KMS-11 (cell line): ENCODE data around the gene SCNN1A.

Experiments used
- H2AFZ ChIP-seq: fragments of 200-600 bp; sonication (generic); 2 replicates; pipeline ENCODE4 v1.6.1; 2016; ENCODE audit warnings: antibody characterized with exemption, mixed run types, low read depth
- H3K27ac ChIP-seq: fragments of 200-600 bp; sonication (generic); 2 replicates; pipeline ENCODE4 v1.6.1; 2016; ENCODE audit warnings: mild to moderate bottlenecking, mixed run types
- H3K27me3 ChIP-seq: fragments of 200-600 bp; sonication (generic); 2 replicates; pipeline ENCODE4 v1.6.1; 2017; ENCODE audit warnings: mild to moderate bottlenecking, low read depth, mixed run types, moderate library complexity; ENCODE audit not compliant: insufficient read depth
- H3K36me3 ChIP-seq: fragments of 200-600 bp; sonication (generic); 2 replicates; pipeline ENCODE4 v1.6.1; 2017; ENCODE audit warnings: mild to moderate bottlenecking, mixed run types; ENCODE audit not compliant: insufficient read depth
- H3K4me1 ChIP-seq: fragments of 200-600 bp; sonication (generic); 2 replicates; pipeline ENCODE4 v1.6.1; 2016; ENCODE audit warnings: mild to moderate bottlenecking, low read depth, mixed run types; ENCODE audit not compliant: poor library complexity, severe bottlenecking
- H3K4me2 ChIP-seq: fragments of 200-600 bp; sonication (generic); 2 replicates; pipeline ENCODE4 v1.7.0; 2016; ENCODE audit warnings: mild to moderate bottlenecking, mixed run types
- H3K4me3 ChIP-seq: fragments of 200-600 bp; sonication (generic); IDR thresholded peaks from 2 replicates; pipeline ENCODE4 v1.6.1; 2017; ENCODE audit warnings: low read depth, low read length, mixed read lengths; ENCODE audit not compliant: insufficient read depth
- H3K79me2 ChIP-seq: fragments of 200-600 bp; sonication (generic); 2 replicates; pipeline ENCODE4 v1.6.1; 2016; ENCODE audit warnings: low read depth, mixed run types; ENCODE audit not compliant: insufficient read depth
- H3K9ac ChIP-seq: fragments of 200-600 bp; sonication (generic); 2 replicates; pipeline ENCODE4 v1.6.1; 2016; ENCODE audit warnings: mild to moderate bottlenecking, mixed run types
- H4K20me1 ChIP-seq: fragments of 200-600 bp; sonication (generic); 2 replicates; pipeline ENCODE4 v1.6.1; 2016; ENCODE audit warnings: mild to moderate bottlenecking, mixed run types; ENCODE audit not compliant: insufficient read depth
- CTCF ChIP-seq: fragments of 200-600 bp; sonication (generic); conservative IDR thresholded peaks from 2 replicates; pipeline ENCODE4 v1.6.1; 2017; ENCODE audit warnings: low read depth, mild to moderate bottlenecking, antibody characterized with exemption, low read length, moderate library complexity, mixed read lengths

The SCNN1A gene

GRCh38 chr12:6321905-6322304 lies 53.5 kb downstream of the SCNN1A start:
- Histone ChIP-seq H3K4me3 (no peak overlapping the region), H3K4me2 (no peak overlapping the region), H4K20me1 (no peaks in the 10 kb centered on the region), H3K27me3 (no peaks in the 10 kb centered on the region; the same call in 1 of the 2 replicates), H3K4me1 (peaks cover 12% of the 10 kb centered on the region), H3K9ac (no peak overlapping the region), H2AFZ (no peak overlapping the region), H3K79me2 (no peaks in the 10 kb centered on the region), H3K27ac (no peak overlapping the region), H3K36me3 (no peaks in the 10 kb centered on the region)
- no peak for TF ChIP-seq CTCF

GRCh38 chr12:6319446-6319845 lies 55.9 kb downstream of the SCNN1A start:
- peaks cover 12% of the 10 kb centered on the region for H3K4me1 ChIP-seq
- H3K27ac ChIP-seq, result no peak overlapping the region
- H2AFZ ChIP-seq, result no peak overlapping the region
- no peaks in the 10 kb centered on the region for H4K20me1 ChIP-seq
- no peaks in the 10 kb centered on the region for H3K36me3 ChIP-seq
- no peak overlapping the region for H3K4me2 ChIP-seq
- H3K9ac ChIP-seq, result no peak overlapping the region
- H3K27me3 ChIP-seq, result no peaks in the 10 kb centered on the region; the same call in 1 of the 2 replicates
- H3K4me3 ChIP-seq, result no peak overlapping the region
- TF ChIP-seq CTCF, result no peak
- no peaks in the 10 kb centered on the region for H3K79me2 ChIP-seq

- H3K4me3 ChIP-seq, result no peak overlapping the region
- no peak overlapping the region for H3K4me2 ChIP-seq
- no peak overlapping the region for H2AFZ ChIP-seq
- TF ChIP-seq CTCF, result no peak
- no peaks in the 10 kb centered on the region for H3K36me3 ChIP-seq
- H3K79me2 ChIP-seq, result no peaks in the 10 kb centered on the region
- H4K20me1 ChIP-seq, result no peaks in the 10 kb centered on the region
- no peak overlapping the region for H3K9ac ChIP-seq
- no peak overlapping the region for H3K27ac ChIP-seq
- H3K4me1 ChIP-seq, result peaks cover 8% of the 10 kb centered on the region
- no peaks in the 10 kb centered on the region; the same call in 1 of the 2 replicates for H3K27me3 ChIP-seq
Observed at GRCh38 chr12:6318440-6318879, 56.9 kb downstream of the SCNN1A start.

GRCh38 chr12:6317693-6318439 lies 57.5 kb downstream of the SCNN1A start:
- no peak overlapping the region for H3K9ac ChIP-seq
- no peak overlapping the region for H3K4me2 ChIP-seq

More at GRCh38 chr12:6317693-6318439, 57.5 kb downstream of the SCNN1A start:
- H3K27ac ChIP-seq, result no peak overlapping the region
- no peak overlapping the region for H3K4me3 ChIP-seq
- H4K20me1 ChIP-seq, result no peaks in the 10 kb centered on the region
- H2AFZ ChIP-seq, result no peak overlapping the region
- no peak for TF ChIP-seq CTCF
- H3K36me3 ChIP-seq, result no peaks in the 10 kb centered on the region
- peaks cover 7% of the 10 kb centered on the region for H3K4me1 ChIP-seq
- H3K79me2 ChIP-seq, result no peaks in the 10 kb centered on the region
- H3K27me3 ChIP-seq, result no peaks in the 10 kb centered on the region; the same call in 1 of the 2 replicates
